ENCODE measurements around the gene DEPDC4. TPM values are rescaled to one million over a fixed set of nuclear protein-coding genes. Genes with fewer than 3 reads are reported as not detected.

The DEPDC4 gene
- total RNA-seq, 1 experiment from 2014 or later, result 3.2 TPM

GRCh38 chr12:100199347-100200149, 67.3 kb downstream of the DEPDC4 start:
- H2AFZ ChIP-seq (ENCODE audit: low read length), result no peak overlapping the region
- no peak for TF ChIP-seq CTCF (conservative IDR thresholded peaks at IDR 0.05)
- Mint-ChIP-seq H3K4me1 (peaks cover 16 to 17% of the 10 kb centered on the region in 2 experiments), H3K27me3 (ENCODE audit: low read depth) (no peaks in the 10 kb centered on the region), H3K27ac (peak overlapping the region in 2 of 3 experiments; percentile 75 to 93; a peak in 5 of 7 replicates), H3K9me3 (no peaks in the 10 kb centered on the region), H3K4me3 (peak overlapping the region; percentile 98 to 100), H3K36me3 (ENCODE audit: insufficient read depth in 1 of 3, low read depth in 3 of 3) (peaks cover 11 to 20% (median 16%) of the 10 kb centered on the region in 3 experiments)
- H3K14ac ChIP-seq (ENCODE audit: insufficient read depth, low read length), result peak overlapping the region; percentile 41
- no peak overlapping the region for H4K5ac ChIP-seq (ENCODE audit: insufficient read length, low read depth, low read length)
- no peak overlapping the region for H2BK15ac ChIP-seq (ENCODE audit: low read depth, low read length)
- no peaks in the 10 kb centered on the region; the same call in 1 of the 2 replicates for H3K4me1 ChIP-seq (ENCODE audit: insufficient read depth, low read length)
- H3K79me1 ChIP-seq (ENCODE audit: insufficient read depth, low read depth, low read length, poor library complexity, severe bottlenecking), result no peaks in the 10 kb centered on the region
- no peak overlapping the region for H3T11ph ChIP-seq (ENCODE audit: low read length)
- peak overlapping the region; percentile 56 for H3K18ac ChIP-seq (ENCODE audit: insufficient read length, low read depth, low read length)
- no peak overlapping the region for H4K8ac ChIP-seq (replicated peaks; ENCODE audit: insufficient read length, low read depth, low read length)
- H2BK12ac ChIP-seq (ENCODE audit: insufficient read length, low read depth, low read length), result no peak overlapping the region
- H2BK5ac ChIP-seq (ENCODE audit: insufficient read length, low read length), result no peak overlapping the region
- no peak overlapping the region for H3K4ac ChIP-seq (ENCODE audit: low read depth, low read length)
- H4K20me1 ChIP-seq (ENCODE audit: control insufficient read depth, insufficient read depth, insufficient read length), result no peaks in the 10 kb centered on the region
- peak overlapping the region; percentile 42 for H3K9ac ChIP-seq (ENCODE audit: extremely low read depth, insufficient read length, low read length)
- no peak overlapping the region for H2AK5ac ChIP-seq (ENCODE audit: insufficient read length, low read length)
- no peak overlapping the region for H2BK20ac ChIP-seq (ENCODE audit: low read depth, low read length, poor library complexity, severe bottlenecking)
- no peak overlapping the region for H2BK120ac ChIP-seq (ENCODE audit: low read depth, low read length, poor library complexity, severe bottlenecking)
- no peak overlapping the region for H4K91ac ChIP-seq (ENCODE audit: insufficient read length, low read depth, low read length)
- H3K23ac ChIP-seq (ENCODE audit: insufficient read length, low read depth, low read length), result no peak overlapping the region
- peaks cover 7% of the 10 kb centered on the region for H3K23me2 ChIP-seq (ENCODE audit: insufficient read length, low read depth, low read length, poor library complexity, severe bottlenecking)
- no peaks in the 10 kb centered on the region for H3K27me3 ChIP-seq (ENCODE audit: insufficient read depth, low read length)
- H3K79me2 ChIP-seq (ENCODE audit: insufficient read depth, low read length), result peaks cover 4% of the 10 kb centered on the region; the same call in 1 of the 2 replicates
- H3K56ac ChIP-seq (ENCODE audit: insufficient read length, low read depth, low read length), result no peak overlapping the region
- no peak overlapping the region for H3K27ac ChIP-seq (ENCODE audit: insufficient read length, low read depth, low read length)
- peak overlapping the region; percentile 81 for H3K4me2 ChIP-seq (ENCODE audit: insufficient read depth, insufficient read length, low read length)
- H3K9me3 ChIP-seq (ENCODE audit: control insufficient read depth, low read depth, low read length), result no peaks in the 10 kb centered on the region
- peak; percentile 95 for DNase-seq
- WGBS (ENCODE audit: extremely low coverage, insufficient read length, low lambda C conversion rate), result no CpG with 5 or more reads among the region's 79 CpGs

Measured in H9 (cell line).